HepG2 (cell line): ENCODE measurements around the gene RILP. TPM values are rescaled to one million over a fixed set of nuclear protein-coding genes. Genes with fewer than 3 reads are reported as not detected.

ENCODE experiments used
- CENPT ChIP-seq: sonication (generic); formaldehyde crosslinking; IDR thresholded peaks from 2 replicates; pipeline ENCODE4 v1.8.0; 2022; ENCODE audit warnings: low read depth, mild to moderate bottlenecking, moderate library complexity, missing genetic modification reagents
- GATAD1 ChIP-seq: IDR thresholded peaks from 2 replicates; pipeline ENCODE4 v1.6.1; 2016; ENCODE audit warnings: missing genetic modification reagents, missing compliant biosample characterization
- GPBP1L1 ChIP-seq: sonication (generic); formaldehyde crosslinking; IDR thresholded peaks from 2 replicates; pipeline ENCODE4 v1.5.0; 2020; ENCODE audit warnings: mild to moderate bottlenecking, missing genetic modification reagents
- HNRNPLL ChIP-seq: fragments of 200-400 bp; formaldehyde crosslinking; IDR thresholded peaks from 2 replicates; pipeline ENCODE4 v1.6.1; 2017; ENCODE audit warnings: mild to moderate bottlenecking, low read depth, low read length; ENCODE audit not compliant: poor library complexity, severe bottlenecking
- HOMEZ ChIP-seq: IDR thresholded peaks from 2 replicates; pipeline ENCODE4 v1.6.1; 2016; ENCODE audit warnings: low read depth
- NFATC3 ChIP-seq: sonication (generic); formaldehyde crosslinking; IDR thresholded peaks from 2 replicates; pipeline ENCODE4 v1.5.1; 2020; ENCODE audit warnings: mild to moderate bottlenecking, missing genetic modification reagents
- RAD21 ChIP-seq: fragments of 450-650 bp; formaldehyde crosslinking; IDR thresholded peaks from 2 replicates; pipeline ENCODE4 v1.5.0; 2020; ENCODE audit warnings: mild to moderate bottlenecking
- TEF ChIP-seq: sonication (generic); formaldehyde crosslinking; IDR thresholded peaks from 2 replicates; pipeline ENCODE4 v1.5.0; 2020; ENCODE audit warnings: missing genetic modification reagents
- ZBTB20 ChIP-seq: sonication (generic); formaldehyde crosslinking; IDR thresholded peaks from 2 replicates; pipeline ENCODE4 v1.8.1; 2023; ENCODE audit warnings: missing genetic modification reagents, low read depth, mild to moderate bottlenecking, borderline replicate concordance
- ZBTB33 ChIP-seq: sonication (generic); formaldehyde crosslinking; IDR thresholded peaks from 2 replicates; pipeline ENCODE4 v1.4.0; 2020; ENCODE audit warnings: missing genetic modification reagents
- ZBTB7A ChIP-seq: sonication (generic); formaldehyde crosslinking; IDR thresholded peaks from 2 replicates; pipeline ENCODE4 v1.8.0; 2022; ENCODE audit warnings: mild to moderate bottlenecking, missing genetic modification reagents
- ZMYM2 ChIP-seq: sonication (generic); formaldehyde crosslinking; IDR thresholded peaks from 2 replicates; pipeline ENCODE4 v1.8.0; 2022; ENCODE audit warnings: mild to moderate bottlenecking, missing genetic modification reagents
- ZNF260 ChIP-seq: sonication (generic); formaldehyde crosslinking; IDR thresholded peaks from 2 replicates; pipeline ENCODE4 v1.4.0; 2020; ENCODE audit warnings: missing genetic modification reagents, low read depth, mild to moderate bottlenecking, borderline replicate concordance
- ZNF30 ChIP-seq: sonication (generic); formaldehyde crosslinking; IDR thresholded peaks from 2 replicates; pipeline ENCODE4 v1.5.0; 2020; ENCODE audit warnings: mild to moderate bottlenecking, missing genetic modification reagents
- ZNF343 ChIP-seq: sonication (generic); formaldehyde crosslinking; IDR thresholded peaks from 2 replicates; pipeline ENCODE4 v1.4.0; 2020; ENCODE audit warnings: mild to moderate bottlenecking, missing genetic modification reagents
- ZNF567 ChIP-seq: sonication (generic); formaldehyde crosslinking; IDR thresholded peaks from 2 replicates; pipeline ENCODE4 v1.8.1; 2023; ENCODE audit warnings: mild to moderate bottlenecking, missing genetic modification reagents, borderline replicate concordance
- ZNF749 ChIP-seq: sonication (generic); formaldehyde crosslinking; IDR thresholded peaks from 2 replicates; pipeline ENCODE4 v1.8.0; 2022; ENCODE audit warnings: mild to moderate bottlenecking, missing genetic modification reagents, moderate library complexity, borderline replicate concordance
- ZNF770 ChIP-seq: sonication (generic); formaldehyde crosslinking; IDR thresholded peaks from 2 replicates; pipeline ENCODE4 v1.5.0; 2020; ENCODE audit warnings: mild to moderate bottlenecking, missing genetic modification reagents
- ZNF773 ChIP-seq: sonication (generic); formaldehyde crosslinking; IDR thresholded peaks from 2 replicates; pipeline ENCODE4 v1.4.0; 2020; ENCODE audit warnings: missing genetic modification reagents, borderline replicate concordance
- ZNF792 ChIP-seq: IDR thresholded peaks from 2 replicates; pipeline ENCODE4 v1.6.1; 2016
- ZNF839 ChIP-seq: sonication (generic); formaldehyde crosslinking; IDR thresholded peaks from 2 replicates; pipeline ENCODE4 v1.4.0; 2020; ENCODE audit warnings: missing genetic modification reagents, mild to moderate bottlenecking, borderline replicate concordance
- ZNF878 ChIP-seq: sonication (generic); formaldehyde crosslinking; IDR thresholded peaks from 2 replicates; pipeline ENCODE4 v1.8.1; 2023; ENCODE audit warnings: mild to moderate bottlenecking, missing genetic modification reagents, moderate library complexity
- ZSCAN9 ChIP-seq: IDR thresholded peaks from 2 replicates; pipeline ENCODE4 v1.6.1; 2016; ENCODE audit warnings: borderline replicate concordance
- polyA plus RNA-seq, 8 experiments: library from polyadenylated mRNA; depleted of rRNA in 3 of 8; stranded (reverse) in 7 of 8; unstranded in 1 of 8; fragments of >200 nt; fragmentation: Illumina TruSeq in 4 of 8; extraction: Trizol in 4 of 8; gene quantifications; 2 replicates each; pipeline versions ENCODE4 v1.2.1 to v1.2.3, GENCODE V29; 2011 to 2016; ENCODE audit warnings: low read depth in 4 of 8, missing spikeins in 1 of 8, mixed read lengths in 1 of 8; ENCODE audit not compliant: insufficient read depth in 1 of 8
- total RNA-seq, 5 experiments: library from RNA; depleted of rRNA; stranded (reverse); fragments of >200 nt; fragmentation: Illumina TruSeq; extraction: Trizol; gene quantifications; 2 replicates each; pipeline ENCODE4 v1.2.3, GENCODE V29; 2016; ENCODE audit warnings: low read depth in 1 of 5

The RILP gene
- total and polyA plus RNA-seq, 2 of the 13 experiments (the other 11 are each of a cell fraction or from before 2014, with no cell fraction given) = 6.6 to 8.1 TPM

- no peak for TF ChIP-seq HOMEZ (CRISPR knock-in tag)
- no peak for TF ChIP-seq NFATC3
- TF ChIP-seq ZNF839 = no peak
- no peak for TF ChIP-seq ZNF773
- no peak for TF ChIP-seq ZNF878
- TF ChIP-seq ZNF749 = no peak; the same call in 1 of the 2 replicates
- TF ChIP-seq ZBTB20 (CRISPR knock-in tag) = 0 out of 2 replicates have a peak, but pooled peaks have one; percentile 25
- TF ChIP-seq ZNF770 (CRISPR knock-in tag) = no peak
- no peak for TF ChIP-seq ZNF260 (CRISPR knock-in tag)
- peak; percentile 19; the same call in 1 of the 2 replicates for TF ChIP-seq TEF
- TF ChIP-seq CENPT (CRISPR knock-in tag) = no peak
- no peak for TF ChIP-seq ZNF567
- no peak; the same call in 1 of the 2 replicates for TF ChIP-seq RAD21 (CRISPR knock-in tag)
- no peak for TF ChIP-seq ZBTB7A (CRISPR knock-in tag)
- no peak for TF ChIP-seq GPBP1L1 (CRISPR knock-in tag)
- TF ChIP-seq ZNF30 (CRISPR knock-in tag) = no peak
- no peak; the same call in none of the 2 replicates for TF ChIP-seq GATAD1 (CRISPR knock-in tag)
- TF ChIP-seq ZBTB33 (CRISPR knock-in tag) = no peak
- TF ChIP-seq ZSCAN9 = no peak
- TF ChIP-seq ZNF792 (CRISPR knock-in tag) = peak; percentile 54; the same call in 1 of the 2 replicates
- TF ChIP-seq ZMYM2 (CRISPR knock-in tag) = no peak
- TF ChIP-seq ZNF343 (CRISPR knock-in tag) = peak; percentile 30; the same call in 1 of the 2 replicates
- TF ChIP-seq HNRNPLL = no peak
These were observed at the start of gene RILP (continued) for GRCh38 chr17:1649844-1650501.
